Gastrocnemius medialis (tissue), 4 donors: ENCODE measurements around the gene OVOL1. TPM values are rescaled to one million over a fixed set of nuclear protein-coding genes. Genes with fewer than 3 reads are reported as not detected.

Source experiments
- ATAC-seq, 2 donors: fragments of 150-250 bp; one replicate each; pipeline ENCODE4 v1.9.1; 2016
- DNase-seq, 2 donors: peaks; one replicate each; pipeline ENCODE4 v3.0.0-alpha.2; 2019
- H3K27ac ChIP-seq, 4 donors: fragments of 200-600 bp; sonication (generic); 1 replicate in 1 of 4; 2 replicates in 3 of 4; pipeline ENCODE4 v1.5.1; 2016 to 2018; ENCODE audit warnings: mild to moderate bottlenecking in 2 of 4, moderate library complexity in 1 of 4
- H3K27me3 ChIP-seq, 3 donors: fragments of 200-600 bp; sonication (generic) in 2 of 3; 1 replicate in 1 of 3; 2 replicates in 2 of 3; pipeline versions ENCODE4 v1.5.1 to v1.6.0; 2016 to 2019; ENCODE audit warnings: mild to moderate bottlenecking in 1 of 3, moderate library complexity in 1 of 3
- H3K36me3 ChIP-seq, 2 donors: fragments of 200-600 bp; sonication (generic) in 1 of 2; one replicate each; pipeline ENCODE4 v1.5.1; 2017 to 2018
- H3K4me1 ChIP-seq, 2 donors: fragments of 200-600 bp; sonication (generic) in 1 of 2; one replicate each; pipeline ENCODE4 v1.5.1; 2016 to 2017; ENCODE audit warnings: mild to moderate bottlenecking in 2 of 2
- H3K4me3 ChIP-seq, 4 donors: fragments of 200-600 bp; sonication (generic) in 3 of 4; 1 replicate in 1 of 4; 2 replicates in 3 of 4; pipeline ENCODE4 v1.5.1; 2016 to 2019; ENCODE audit warnings: mild to moderate bottlenecking in 2 of 4
- H3K9me3 ChIP-seq, 3 donors: fragments of 200-600 bp; sonication (generic) in 2 of 3; 1 replicate in 1 of 3; 2 replicates in 2 of 3; pipeline ENCODE4 v1.5.1; 2016 to 2019
- CTCF ChIP-seq, 5 experiments: fragments of 450-650 bp in 3 of 5; fragments of 200-600 bp in 2 of 5; sonication (generic) in 2 of 5; IDR thresholded peaks in 4 of 5; conservative IDR thresholded peaks in 1 of 5; 1 replicate in 4 of 5; 2 replicates in 1 of 5; pipeline ENCODE4 v1.5.1; 2016 to 2019; ENCODE audit warnings: antibody characterized with exemption in 5 of 5, mild to moderate bottlenecking in 3 of 5, moderate library complexity in 3 of 5
- POLR2A ChIP-seq, 2 donors: fragments of 450-650 bp; IDR thresholded peaks; one replicate each; pipeline ENCODE4 v1.6.1; 2017; ENCODE audit warnings: antibody characterized with exemption in 2 of 2, mild to moderate bottlenecking in 2 of 2, moderate library complexity in 2 of 2
- in situ Hi-C, 4 donors: fragments of 200-750 bp; cut with MboI; loops; one replicate each; pipeline versions ENCODE4 v1.15.0 to v1.8.0; 2017; ENCODE audit warnings: low sequenced_read_pairs in 4 of 4
- intact Hi-C: fragments of 100-400 bp; cut with DNase I; formaldehyde crosslinking; loops from one replicate; pipeline ENCODE4 v1.15.1; 2023; ENCODE audit warnings: low total_unique reads
- total RNA-seq, 4 donors: library from RNA; depleted of rRNA; stranded (reverse); fragments of >200 nt; gene quantifications; one replicate each; pipeline versions ENCODE4 v1.1.0 to v1.2.3, GENCODE V29; 2016

OVOL1 gene
- total RNA-seq, 4 donors from 2014 or later, result 0.15 TPM; not detected in 3

GRCh38 chr11:65806979-65807378 is 20.1 kb downstream of the OVOL1 start:
- no peak overlapping the region for H3K27ac ChIP-seq
- H3K4me1 ChIP-seq, result no peaks in the 10 kb centered on the region
- H3K36me3 ChIP-seq, result no peaks in the 10 kb centered on the region
- no peak overlapping the region for H3K4me3 ChIP-seq
- H3K9me3 ChIP-seq, result no peaks in the 10 kb centered on the region
- in situ Hi-C loops, result no loop called here
- DNase-seq, result no peak
- intact Hi-C loops, result no loop called here
- H3K27me3 ChIP-seq, result peaks cover 50 to 59% (median 55%) of the 10 kb centered on the region in 3 donors
- TF ChIP-seq POLR2A (IDR thresholded peaks at IDR 0.05) (no peak), CTCF (IDR thresholded peaks at IDR 0.05 in 4 of 5, conservative IDR thresholded peaks at IDR 0.05 in 1 of 5) (no peak)
- no peak for ATAC-seq

DNA sequence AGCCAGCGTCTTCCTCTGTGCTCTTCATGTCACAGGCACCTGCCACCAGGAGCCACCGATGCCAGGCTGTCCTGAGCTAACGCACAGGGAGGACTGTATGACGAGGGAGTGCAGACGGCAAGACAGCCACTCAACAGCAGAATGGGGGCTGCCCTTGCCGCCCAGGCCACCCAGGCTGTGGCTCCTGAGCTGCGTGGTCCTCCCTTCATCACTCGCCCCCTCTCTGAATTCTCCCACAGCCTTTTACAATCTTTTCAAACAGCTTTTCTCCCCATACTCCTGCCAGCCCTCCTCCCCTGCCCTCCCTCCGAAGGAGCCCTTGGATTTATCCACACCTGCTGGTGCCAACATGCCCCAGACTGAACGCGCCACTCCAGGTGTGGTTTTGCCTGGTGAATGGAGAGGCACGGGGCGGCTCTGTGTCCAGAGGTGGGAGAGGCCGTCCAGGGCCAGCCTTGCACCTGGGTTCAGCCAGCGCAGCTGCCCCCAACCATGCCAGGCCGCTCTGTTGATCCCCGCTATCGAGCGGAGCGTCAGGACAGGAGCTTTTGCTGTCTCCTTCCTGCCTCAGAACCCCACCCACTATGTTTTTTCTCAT is 22.0 kb downstream of the OVOL1 start:
- Histone ChIP-seq H3K9me3 (no peaks in the 10 kb centered on the region), H3K4me3 (no peak overlapping the region), H3K27me3 (peaks cover 34 to 49% (median 41%) of the 10 kb centered on the region in 3 donors), H3K4me1 (no peaks in the 10 kb centered on the region), H3K36me3 (no peaks in the 10 kb centered on the region), H3K27ac (no peak overlapping the region)
- ATAC-seq (no peak), DNase-seq (no peak)
- TF ChIP-seq POLR2A (IDR thresholded peaks at IDR 0.05) (no peak), CTCF (IDR thresholded peaks at IDR 0.05 in 4 of 5, conservative IDR thresholded peaks at IDR 0.05 in 1 of 5) (no peak)
- intact Hi-C loops, result no loop called here
- in situ Hi-C loops, result no loop called here

DNA sequence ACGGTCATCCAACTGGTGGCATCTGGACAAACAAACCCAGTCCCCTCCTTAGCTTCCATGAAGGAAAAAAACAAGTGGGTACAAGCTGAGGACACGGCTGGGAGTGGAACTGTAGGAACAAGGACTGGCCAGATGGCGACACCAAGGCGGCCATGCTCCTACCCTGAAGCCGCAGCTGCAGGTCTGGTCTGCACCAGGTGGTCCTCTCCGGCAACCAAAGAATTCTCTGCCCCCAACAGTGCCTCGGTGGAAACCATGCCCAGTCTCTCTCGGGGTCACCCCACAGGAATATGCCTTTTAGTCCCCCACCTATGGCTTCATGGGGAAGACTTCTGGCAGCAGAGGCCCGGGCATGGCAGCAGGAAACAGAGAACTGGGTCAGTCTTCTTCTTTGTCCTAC is 22.6 kb downstream of the OVOL1 start:
- no peaks in the 10 kb centered on the region for H3K36me3 ChIP-seq
- H3K4me3 ChIP-seq, result no peak overlapping the region
- intact Hi-C loops (no loop called here), in situ Hi-C loops (no loop called here)
- TF ChIP-seq POLR2A (IDR thresholded peaks at IDR 0.05) (no peak), CTCF (IDR thresholded peaks at IDR 0.05 in 4 of 5, conservative IDR thresholded peaks at IDR 0.05 in 1 of 5) (no peak)
- DNase-seq, result no peak
- no peak overlapping the region for H3K27ac ChIP-seq
- no peak for ATAC-seq
- peaks cover 29 to 43% (median 34%) of the 10 kb centered on the region in 3 donors for H3K27me3 ChIP-seq
- H3K4me1 ChIP-seq, result no peaks in the 10 kb centered on the region
- no peaks in the 10 kb centered on the region for H3K9me3 ChIP-seq

GRCh38 chr11:65810046-65810868 is 23.4 kb downstream of the OVOL1 start:
- H3K9me3 ChIP-seq, result no peaks in the 10 kb centered on the region
- ATAC-seq (peak; percentile 56 to 87), DNase-seq (no peak)
- peaks cover 22 to 42% (median 34%) of the 10 kb centered on the region in 3 donors for H3K27me3 ChIP-seq
- in situ Hi-C loops, result no loop called here
- H3K4me3 ChIP-seq, result no peak overlapping the region
- no peak overlapping the region for H3K27ac ChIP-seq
- H3K4me1 ChIP-seq, result no peaks in the 10 kb centered on the region
- intact Hi-C loops, result no loop called here
- TF ChIP-seq CTCF (IDR thresholded peaks at IDR 0.05 in 4 of 5, conservative IDR thresholded peaks at IDR 0.05 in 1 of 5) (no peak), POLR2A (IDR thresholded peaks at IDR 0.05) (no peak)
- no peaks in the 10 kb centered on the region for H3K36me3 ChIP-seq
